GM18520 (cell line): Measurements from ENCODE around the gene AFAP1L1.

Experiments used
- ATAC-seq: cut with Tn5 transposase; IDR thresholded peaks from one replicate; pipeline ENCODE4 v1.9.1; 2021; ENCODE audit not compliant: unreplicated experiment

AFAP1L1 gene

DNA sequence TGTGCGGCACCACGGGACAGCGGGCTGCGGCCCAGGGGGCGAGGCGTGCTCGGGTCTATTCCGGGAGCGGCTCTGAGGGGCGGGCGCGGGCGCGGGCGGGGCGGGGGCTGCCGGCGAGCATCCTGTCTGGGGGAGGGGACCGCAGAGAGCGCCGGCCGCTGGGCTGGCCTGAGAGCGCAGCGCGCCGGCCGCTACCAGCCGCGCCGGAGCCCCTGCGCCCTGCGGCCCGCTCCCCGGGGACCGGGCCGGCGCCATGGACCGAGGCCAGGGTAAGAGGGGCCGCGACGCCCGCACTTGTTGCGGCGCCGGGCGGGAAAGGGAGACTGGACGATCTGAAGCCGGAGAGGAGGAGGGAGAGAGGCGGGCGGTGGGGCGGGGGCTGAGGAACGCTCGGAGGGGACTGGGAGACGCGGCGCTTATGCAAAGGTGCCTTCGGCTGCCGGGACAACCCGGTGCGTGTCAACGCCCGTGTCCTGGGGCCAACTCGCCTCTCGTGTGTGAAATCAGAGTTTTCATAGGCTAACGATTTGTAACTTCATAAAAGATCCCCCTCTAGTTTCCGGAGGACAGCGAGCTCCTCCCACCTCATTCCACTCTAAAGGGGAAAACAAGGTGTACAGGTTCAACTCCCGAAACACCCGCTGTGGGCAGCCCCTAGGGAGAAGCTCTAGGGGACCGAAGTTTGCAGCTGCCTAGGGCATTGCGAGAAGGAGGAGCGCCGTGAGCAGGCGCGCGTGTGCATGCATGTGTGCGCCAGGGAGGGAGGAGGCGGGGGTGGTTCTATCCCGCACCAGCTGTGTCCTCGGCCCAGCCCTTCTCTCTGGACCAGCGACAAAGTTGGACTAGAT lies at the start of gene AFAP1L1:
AFAP1L1 (plus strand) TSS at position 144 of the 848 bp plus-strand sequence; CDS start at position 254, 110 bp downstream.
- ATAC-seq, result no peak

DNA sequence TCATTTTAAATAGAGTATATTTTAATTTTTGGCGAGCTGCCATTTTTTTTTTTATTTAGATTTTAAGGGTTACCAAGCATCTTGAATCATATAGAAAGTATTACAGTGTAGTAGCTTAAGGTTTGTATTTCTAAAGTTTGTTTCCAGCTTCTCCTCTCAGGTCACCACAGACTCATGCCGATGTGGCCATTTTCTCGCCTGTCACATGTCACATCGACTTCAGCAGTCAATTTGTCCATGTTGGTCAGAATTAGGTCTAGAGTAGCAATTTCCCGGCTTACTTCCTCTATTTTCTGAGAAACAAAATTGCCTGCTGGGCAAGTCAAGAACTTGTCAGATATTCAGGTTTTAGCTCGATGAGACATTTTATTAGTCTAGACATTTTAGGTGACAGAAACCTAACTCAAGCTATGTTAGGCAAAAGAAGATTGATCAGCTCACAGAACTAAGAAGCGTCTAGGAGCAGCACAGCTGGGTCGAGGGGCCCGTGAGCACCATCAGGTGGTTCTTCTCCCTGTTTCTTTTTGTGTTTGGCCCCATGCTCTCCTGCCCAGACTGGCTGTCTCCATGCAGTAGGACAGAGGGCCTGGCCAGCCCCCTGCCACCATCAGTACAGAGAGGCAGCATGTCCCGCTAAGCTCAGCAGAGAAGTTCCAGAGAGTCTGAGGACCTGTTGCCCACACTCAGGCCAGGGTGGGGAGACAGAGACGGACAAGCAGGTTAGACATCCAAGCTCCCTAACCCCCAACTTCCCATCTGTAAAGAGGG lies 48.4 kb upstream of the AFAP1L1 start:
- ATAC-seq, result no peak

DNA sequence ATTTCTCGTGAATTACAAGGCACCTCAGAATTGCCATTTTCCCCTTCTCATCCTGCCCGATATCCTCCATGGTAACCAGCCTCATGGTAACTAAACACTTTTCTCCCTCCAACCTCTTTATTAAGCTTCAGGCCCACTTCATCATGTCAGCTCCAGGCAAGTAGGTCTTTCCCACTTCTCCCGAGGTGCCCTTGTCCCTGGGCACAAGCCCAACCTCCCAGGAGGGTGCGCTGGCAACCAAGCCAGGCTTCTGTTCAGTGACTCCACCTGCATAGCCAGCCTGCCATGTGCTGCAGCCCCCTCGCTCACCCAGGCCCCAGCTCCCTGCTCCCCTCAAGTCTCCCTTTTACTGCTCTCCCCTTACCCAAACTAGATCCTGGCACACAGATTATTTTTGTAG lies 47.4 kb upstream of the AFAP1L1 start:
- ATAC-seq, result no peak

DNA sequence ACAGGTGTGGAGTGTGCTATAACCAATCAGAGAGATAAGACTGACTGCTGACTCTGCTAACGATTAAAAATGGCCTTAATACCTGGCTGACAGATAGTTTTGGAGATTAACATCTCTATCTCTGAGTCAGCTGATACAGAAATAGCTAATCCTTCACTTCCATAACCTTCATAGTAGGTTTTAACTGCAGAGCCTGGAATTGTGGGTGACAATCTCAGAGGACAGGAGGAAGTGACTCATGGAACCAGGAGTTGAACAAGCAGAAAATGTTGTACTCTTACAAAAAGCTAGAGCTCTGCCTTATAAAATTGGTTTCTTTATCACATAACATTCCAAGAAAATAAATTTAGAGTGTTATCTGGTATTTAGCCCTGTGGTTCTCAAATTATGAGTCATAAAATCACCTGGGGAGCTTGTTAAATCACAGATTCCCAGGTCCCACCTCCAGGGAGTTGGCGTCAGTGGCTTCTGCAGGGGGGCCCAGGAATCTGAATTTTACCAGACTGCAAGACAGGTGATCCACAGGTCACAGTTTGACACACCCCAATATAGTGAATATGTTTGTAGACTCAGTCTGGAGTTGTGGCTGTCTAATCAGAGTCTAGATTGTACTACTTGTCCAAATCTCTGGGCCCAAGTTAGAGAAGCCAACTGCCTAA lies 44.4 kb upstream of the AFAP1L1 start:
- ATAC-seq, result no peak

DNA sequence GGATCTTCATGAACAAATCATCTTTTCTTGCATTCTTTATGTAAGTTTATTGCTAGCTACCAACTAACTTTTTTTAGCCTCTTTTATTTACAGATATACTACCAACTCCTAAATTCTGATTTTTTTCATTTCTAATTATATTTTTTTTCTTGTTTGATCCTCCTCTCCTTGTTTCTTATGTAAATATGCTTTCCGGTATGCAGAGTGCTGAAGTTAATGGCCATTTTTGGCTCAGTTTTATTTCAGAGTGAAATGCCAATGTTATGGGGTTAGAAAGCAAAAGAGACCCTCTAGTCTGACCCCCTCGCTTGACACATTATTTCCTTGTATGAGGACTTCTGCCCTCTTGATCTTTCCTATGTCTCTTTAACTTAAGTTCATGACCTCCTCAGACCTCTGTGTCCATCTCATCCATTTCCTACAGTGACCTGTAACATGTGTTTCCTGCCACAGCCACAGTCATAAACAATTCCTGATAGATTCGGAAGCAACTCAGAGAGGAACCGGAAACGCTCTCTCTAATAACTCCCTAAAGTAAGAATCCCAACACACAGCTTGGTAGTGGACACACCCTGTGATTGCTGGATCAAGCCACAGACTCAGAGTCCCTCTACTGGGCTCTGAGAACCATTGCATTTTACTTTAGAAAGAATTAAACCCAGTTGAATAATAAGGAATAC lies 42.9 kb upstream of the AFAP1L1 start:
- ATAC-seq, result no peak

DNA sequence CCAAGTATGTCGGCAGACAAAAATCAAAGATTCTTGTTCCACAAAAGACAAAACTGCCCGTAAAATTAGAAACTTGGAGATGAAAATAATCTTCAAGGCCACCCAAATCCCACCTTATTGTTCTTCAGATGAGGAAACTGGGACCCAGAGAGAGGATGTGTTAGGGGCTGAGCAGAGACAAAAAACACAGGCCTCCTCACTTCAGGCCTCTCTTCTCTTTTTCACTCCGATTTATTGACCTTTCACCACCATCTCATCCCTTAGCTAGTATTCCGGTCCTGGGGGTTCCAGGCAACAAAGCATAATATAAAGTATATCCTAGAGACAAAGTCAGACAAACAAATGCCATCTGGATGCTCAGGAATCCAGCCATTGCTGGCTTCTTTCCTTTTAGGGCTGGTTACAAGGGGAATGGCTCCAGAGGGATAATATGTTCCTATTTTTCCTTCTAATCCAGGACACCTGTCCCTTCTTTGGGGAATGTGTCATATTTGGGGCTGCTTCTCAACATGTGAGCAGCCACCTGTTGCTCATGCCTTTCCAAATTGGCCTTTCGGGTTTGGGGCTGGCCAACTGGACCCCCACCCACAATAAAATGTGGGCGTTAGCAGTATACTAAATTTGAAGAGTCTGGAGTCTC lies 42.2 kb upstream of the AFAP1L1 start:
- ATAC-seq, result no peak

DNA sequence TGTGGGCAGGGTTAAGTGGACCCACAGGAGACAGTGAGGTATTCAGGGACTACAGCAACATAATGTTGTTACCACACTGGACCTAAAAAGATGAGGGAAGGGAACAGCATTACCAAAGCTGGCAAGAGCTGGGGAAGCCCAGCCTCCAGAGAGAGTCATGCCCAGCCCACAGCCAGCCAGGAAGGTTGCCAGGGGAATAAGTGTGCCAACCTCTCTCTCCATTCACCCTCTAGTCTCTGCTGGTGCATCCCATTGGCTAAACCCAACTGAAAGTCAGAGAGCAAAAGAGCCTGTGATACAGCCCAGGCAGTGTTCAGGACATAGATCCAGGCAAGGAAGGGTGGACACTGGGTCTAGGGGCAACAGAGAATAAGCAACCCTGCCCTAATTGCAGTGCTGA lies 35.8 kb upstream of the AFAP1L1 start:
- no peak for ATAC-seq

DNA sequence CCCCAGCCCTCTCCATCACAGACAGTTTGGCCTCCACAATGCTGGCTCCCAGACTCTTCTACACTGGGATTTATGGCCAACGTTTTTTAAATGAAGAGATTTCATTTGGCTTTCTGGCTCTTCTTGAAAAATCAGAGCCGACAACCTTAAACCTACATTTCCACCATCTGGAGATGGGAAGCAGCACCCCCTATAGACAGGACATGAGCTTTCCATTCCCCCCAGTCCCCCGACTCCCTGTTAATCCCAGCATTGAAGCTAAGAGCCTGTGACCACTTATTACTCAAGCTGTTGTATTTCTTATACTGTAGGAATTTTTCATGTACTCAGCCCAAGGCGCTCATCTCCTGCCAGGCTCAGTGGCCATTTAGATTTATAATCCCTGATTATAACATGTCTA lies 34.0 kb upstream of the AFAP1L1 start:
- no peak for ATAC-seq

DNA sequence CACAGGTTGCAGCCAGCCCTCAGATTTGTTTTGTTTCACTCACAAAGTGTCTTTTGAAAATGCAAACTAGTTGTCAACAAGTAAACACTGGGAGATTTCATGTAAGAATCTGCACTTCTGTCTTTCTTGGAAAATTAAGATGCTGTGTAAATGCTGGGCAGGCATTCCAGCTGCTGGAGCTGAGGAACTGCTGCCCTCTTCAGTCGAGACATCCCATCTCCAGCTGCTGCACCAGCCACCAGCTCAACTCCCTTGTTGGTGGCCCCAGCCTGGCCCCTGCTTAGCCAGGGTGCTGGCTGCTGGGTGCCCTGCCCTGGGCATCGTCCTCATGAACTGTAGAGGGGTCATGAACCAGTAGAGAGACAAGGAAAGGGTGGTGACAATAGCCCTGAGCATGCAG lies 33.1 kb upstream of the AFAP1L1 start:
- no peak for ATAC-seq

DNA sequence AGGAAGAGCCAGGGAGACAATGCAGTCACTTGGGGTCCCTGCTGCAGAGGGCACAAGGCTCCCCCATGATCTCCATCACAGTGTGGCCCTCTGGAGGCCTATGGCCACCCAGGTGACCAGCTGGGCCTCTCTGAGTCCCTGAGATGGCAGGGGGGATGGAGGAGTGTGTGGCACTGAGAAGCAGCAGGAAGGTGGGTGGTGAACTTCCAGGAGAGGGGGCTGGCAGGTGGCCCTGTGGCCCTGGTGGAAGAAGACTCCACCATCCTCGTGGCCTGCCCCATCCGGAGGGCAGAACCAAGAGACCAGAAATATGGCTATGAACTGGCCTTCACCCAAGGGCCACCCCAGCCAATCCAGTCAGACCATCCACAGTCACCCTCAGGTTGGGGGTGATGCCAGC lies 31.7 kb upstream of the AFAP1L1 start:
- ATAC-seq, result no peak

DNA sequence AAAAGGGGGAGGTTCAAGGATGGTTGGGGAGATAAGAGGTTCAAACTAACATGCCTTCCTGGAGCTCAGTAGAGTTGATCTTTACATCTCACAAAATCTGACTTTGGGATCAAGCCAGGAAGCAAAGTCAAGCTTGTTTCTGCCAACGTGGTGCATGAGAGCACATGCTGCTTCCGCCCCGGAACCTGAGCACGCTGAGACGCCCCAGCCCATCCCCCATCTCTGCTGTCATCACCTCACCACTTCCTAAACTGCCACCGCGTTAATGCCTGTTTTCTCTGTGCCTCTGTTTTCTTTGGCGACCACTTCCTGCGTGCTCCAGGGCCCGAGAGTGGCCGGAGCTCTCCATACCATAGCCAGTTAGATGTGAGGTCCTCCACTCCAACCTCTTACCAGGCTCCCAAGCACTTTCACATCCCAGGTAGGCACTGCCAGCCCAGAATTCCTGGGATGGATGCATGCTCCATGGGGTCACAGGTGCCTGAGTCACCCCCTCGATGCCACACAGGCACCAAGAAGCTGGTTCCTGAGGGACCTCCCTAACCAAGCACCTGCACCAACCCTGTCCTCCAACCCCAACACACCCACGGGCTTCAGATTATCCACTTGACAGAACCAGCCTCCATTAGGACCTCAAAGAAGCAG lies 31.2 kb upstream of the AFAP1L1 start:
- no peak for ATAC-seq

DNA sequence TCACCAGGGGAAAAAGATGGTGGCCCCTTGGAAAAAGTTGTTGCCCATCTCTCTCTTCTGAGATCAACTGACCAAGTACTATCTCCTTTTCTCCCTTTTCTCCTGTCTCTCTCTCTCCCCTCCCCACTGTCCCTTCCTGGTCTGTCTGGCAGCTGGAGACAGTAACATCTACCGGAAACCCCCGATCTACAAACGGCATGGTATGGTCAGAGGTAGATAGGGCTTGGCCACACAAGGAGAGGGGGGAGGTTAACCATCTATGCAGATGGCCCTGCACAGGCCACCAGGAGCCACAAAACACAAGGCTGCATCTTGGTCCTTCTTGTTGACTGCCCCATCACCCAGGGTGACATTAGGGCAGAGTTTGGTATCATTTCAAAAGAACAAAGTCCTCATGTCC lies 29.3 kb upstream of the AFAP1L1 start:
- no peak for ATAC-seq

DNA sequence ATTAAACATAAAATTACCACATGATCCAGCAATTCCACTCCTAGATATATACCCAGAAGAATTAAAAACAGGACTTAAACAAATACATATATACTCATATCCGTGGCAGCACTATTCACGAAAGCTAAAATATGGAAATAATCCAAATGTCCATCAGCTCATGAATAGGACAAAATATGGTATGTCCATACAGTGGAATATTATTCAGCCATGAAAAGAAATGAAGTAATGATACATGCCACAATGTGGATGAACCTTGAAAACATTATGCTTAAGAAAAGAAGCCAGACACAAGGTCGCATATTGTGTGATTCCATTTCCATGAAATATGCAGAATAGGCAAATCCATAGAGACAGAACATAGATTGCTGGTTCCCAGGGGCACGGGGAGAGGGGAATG lies 24.8 kb upstream of the AFAP1L1 start:
- no peak for ATAC-seq

DNA sequence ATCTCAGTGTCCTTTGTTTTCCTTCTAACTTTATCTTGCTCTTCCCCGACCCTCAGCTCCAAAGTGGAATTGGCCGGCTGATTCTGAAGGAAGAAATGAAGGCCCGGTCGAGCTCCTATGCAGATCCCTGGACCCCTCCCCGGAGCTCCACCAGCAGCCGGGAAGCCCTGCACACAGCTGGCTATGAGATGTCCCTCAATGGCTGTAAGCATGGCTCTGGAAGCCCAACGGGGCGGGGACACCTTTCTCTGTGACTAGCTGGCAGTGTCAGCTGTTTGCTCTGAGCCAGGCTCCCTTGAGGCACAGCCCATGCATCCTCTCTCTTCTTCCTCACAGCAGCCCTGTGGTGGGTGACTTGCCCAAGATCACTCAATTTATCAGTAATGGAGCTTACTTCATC lies 23.9 kb upstream of the AFAP1L1 start:
- no peak for ATAC-seq

DNA sequence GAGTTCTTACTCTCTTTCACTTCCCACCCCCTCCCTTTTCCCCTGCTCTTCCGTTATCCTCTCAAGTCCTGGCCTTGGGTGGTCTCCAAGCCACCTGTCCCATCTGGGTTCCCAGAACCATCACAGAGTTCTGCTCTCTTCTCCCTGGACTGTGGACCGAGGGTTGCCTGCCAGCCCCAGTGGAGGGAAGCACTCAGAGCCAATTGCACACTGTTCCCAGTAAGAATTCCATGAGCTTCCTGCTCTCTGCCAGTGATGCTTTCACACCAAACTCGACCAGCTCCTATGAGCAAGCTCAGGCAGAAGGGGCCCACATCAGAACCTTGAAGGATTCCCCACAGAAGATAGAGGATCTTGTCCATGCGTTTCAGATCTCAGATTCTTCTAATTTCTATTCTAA lies 20.1 kb upstream of the AFAP1L1 start:
- ATAC-seq, result no peak

DNA sequence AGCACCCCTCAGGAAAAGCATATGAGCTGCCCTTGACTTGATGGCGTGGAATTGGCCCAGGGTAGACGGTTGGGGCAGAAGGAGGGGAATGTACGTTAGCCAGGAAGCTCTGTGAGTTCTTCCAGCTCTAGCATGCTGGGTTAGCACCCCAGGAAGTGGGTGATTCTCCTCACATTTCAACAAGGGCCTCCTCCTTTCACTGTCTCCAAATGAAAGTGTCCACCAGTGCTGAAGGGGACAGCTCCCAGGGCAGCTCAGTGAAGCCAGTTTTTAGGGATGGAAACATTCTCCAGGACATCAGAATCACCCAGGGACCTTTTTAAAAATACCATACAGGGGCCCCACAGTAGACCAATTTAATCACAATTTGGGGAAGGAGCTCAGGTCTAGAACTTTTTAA lies 17.2 kb upstream of the AFAP1L1 start:
- ATAC-seq, result no peak

DNA sequence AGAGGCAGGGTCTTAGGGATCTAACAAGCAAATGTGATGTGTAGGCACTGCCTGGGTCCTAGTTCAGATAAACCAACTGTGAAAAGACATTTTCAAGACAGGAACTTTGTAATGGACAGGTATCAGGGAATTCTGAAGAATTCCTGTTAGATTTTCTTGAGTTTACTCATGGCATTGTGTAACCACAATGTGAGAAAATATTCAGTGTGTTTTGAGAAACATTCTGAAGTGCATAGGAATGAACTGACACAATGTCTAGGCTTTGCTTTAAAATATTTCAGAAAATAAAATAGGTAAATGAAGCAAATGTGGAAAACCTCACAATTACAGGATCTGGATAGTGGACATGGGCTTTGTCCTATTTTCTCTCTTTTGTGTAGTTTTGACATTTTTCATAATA lies 15.2 kb upstream of the AFAP1L1 start:
- no peak for ATAC-seq

DNA sequence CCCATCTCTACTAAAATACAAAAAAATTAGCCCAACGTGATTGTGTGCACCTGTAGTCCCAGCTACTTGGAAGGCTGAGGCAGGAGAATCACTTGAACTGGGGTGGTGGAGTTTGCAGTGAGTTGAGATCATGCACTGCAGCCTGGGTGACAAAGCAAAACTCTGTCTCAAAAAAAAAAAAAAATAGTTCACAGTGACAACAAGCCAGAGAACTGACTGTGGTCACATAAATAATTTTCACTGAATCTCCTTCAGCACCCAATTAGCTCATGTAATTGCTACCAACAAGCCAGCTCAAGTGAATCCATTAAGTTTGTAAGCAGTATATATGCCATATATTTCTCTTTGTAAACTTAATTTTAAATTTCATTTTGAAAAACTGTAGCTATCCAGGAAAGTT lies 14.5 kb upstream of the AFAP1L1 start:
- no peak for ATAC-seq

DNA sequence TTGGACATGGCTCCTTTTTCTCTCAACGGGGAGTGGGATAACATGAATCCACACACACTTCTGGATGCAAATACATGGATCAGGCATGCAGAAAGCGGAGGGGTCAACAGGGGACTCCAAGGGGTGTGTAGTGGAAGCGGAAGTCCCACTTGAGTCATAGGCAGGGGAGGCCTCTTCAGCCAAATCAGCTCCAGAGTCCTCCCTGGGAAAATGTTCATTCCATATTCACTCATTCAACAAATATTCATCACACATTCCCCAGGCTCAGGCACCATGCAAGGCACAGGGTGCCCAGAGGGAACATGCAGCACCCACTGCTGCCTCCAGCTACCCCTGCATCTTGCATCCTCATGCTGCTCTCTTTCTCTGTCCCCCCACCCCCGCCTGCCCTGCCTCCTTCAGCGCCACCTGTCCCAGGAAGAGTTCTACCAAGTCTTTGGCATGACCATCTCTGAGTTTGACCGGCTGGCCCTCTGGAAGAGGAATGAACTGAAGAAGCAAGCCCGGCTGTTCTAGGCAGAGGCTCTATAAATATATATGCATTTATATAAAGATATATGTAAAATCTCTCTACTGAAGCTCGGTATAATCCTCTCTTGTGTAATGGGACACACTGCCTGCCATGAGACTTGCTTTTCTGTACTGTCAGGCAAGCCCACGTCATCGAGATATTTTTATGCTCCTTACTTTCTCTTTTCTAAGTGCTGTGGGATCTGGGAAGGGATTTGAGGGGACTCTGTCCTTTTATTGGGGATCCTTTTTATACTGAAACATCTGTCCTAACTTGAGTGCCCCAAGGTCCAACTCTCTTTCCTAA lies 13.6 kb upstream of the AFAP1L1 start:
- ATAC-seq, result no peak
